GM12874 (cell line): ENCODE measurements around the gene PALD1.

Experiments
- CTCF ChIP-seq: IDR thresholded peaks from 2 replicates; pipeline ENCODE4 v1.5.1; 2011; ENCODE audit warnings: low read depth, mild to moderate bottlenecking, control low read depth, low read length, moderate library complexity; ENCODE audit not compliant: insufficient read depth

The PALD1 gene

DNA sequence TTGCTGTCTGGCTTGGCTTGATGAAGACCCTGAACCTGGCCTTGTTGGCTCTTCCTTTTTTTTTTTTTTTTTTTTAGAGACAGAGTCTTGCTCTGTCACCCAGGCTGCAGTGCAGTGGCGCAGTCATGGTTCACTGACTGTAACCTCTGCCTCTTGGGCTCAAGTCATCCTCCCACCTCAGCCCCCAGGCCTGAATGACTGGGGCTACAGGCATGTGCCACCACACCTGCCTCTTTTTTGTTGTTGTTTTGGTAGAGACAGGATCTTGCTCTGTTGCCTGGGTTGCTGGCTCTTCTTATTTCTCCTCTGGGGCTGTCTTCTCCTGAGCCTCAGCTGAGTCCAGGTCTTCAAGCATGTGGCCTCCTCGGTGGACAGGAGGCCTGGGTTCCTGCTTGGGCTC, 79.3 kb downstream of the PALD1 start:
- no peak for TF ChIP-seq CTCF

DNA sequence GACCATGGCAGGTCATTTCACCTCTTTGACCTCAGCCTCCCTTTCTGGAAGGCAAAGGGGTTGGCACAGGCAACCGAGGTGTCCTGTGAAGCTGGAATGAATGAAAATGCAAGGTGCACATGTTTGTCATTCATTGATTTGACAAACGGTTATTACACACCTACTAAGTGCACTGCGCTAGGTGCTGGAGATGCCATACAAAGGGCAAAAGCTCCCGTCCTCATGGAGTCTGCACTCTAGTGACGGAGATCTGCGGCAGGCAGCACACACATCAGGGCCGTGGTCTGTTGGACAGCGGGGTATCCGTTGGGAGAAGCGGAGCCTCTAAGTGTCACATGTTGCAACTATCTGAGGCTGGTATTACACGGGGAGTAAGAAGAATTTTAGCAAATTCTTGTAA, 79.7 kb downstream of the PALD1 start:
- TF ChIP-seq CTCF, result no peak

DNA sequence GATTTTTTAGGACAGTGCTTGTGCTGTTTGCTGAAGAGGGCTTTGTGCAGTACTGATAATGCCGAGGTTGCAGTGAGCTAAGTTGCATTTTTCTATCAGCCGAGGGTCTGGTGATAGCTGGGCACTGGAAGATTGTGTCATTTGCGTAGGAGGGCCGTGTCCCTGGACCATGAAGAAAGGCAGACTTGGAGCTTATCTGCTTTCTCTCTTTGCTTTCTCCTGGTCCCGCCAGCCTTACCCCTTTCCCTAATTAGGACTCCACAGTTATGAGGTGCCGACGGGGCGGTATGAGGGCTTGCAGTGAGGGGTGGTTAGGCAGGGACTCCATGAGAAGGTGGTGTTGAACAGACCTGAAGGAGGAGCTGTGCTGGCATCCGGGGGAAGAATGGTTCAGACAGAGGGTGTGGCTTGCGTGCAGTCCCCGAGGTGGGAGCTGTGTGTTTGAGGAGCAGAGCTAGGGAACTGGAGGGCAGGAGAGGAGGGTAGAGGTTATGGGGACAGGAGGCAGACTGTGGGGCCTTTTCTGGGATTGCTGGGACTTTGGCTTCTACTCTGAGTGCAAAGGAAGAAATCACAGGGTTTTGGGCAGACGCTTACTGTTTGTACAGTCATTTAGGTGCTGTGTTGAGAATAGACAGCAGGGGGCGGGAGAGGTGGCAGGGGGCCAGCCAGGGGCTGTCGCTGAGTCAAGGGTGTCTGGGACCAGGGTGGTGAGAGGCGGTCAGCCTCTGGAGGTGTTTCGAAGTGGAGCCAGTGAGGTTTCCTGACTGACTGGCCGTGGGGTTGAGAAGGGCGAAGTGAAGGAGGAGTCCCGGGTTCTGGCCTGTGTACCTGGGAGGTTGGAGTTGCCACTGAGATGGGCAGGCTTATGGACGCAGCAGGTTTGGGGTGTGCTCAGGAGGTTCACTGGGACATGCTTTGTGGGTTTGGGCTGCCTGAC, 80.6 kb downstream of the PALD1 start:
- TF ChIP-seq CTCF, result peak; percentile 45; the same call in 1 of the 2 replicates

- no peak for TF ChIP-seq CTCF
Measured at GRCh38 chr10:70559861-70560260, 81.3 kb downstream of the PALD1 start.

DNA sequence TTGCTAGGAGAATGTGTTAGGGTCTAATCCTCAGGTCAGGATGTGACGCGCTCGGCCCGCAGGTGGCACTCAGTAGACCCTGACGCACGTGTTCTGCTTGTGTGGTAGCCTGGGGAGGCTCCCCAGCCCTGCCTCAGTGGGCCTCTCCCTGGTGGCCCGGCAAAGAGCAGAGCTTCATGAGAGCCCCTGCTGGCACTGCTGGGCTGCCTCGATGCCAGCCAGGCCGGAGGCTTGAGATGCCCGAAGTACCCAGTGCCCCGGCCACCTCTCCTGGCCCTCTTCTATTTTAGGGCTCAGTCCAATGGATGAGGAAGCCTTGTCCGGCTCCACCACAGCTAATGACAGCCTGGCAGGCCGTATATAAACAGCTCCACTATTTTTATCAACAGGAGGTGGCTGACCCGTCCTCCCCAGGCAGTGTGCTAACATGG, 82.0 kb downstream of the PALD1 start:
- no peak for TF ChIP-seq CTCF

DNA sequence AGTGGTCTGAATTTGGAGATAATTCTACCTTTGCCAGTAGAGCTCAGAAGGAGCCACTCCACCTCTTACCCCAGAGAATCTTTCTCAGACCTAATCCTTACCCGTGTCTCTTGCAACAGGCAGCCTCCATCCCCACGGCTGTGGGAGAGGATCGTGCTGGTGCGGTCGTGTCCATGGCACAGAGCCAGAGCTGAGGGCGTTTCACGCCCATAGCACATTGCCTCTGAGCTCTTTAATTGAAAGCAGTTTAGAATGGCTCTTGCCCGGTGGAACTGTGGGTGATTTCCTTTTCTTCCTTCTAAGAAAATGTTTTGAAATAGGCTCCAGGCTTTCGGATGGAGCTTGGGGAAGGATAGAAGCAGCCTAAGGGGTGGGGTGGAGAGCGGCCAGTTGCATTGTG, 82.5 kb downstream of the PALD1 start:
- TF ChIP-seq CTCF, result no peak

GRCh38 chr10:70561558-70561957, 83.0 kb downstream of the PALD1 start:
- no peak for TF ChIP-seq CTCF
